ENCODE measurements around the gene TAGLN2. TPM values are rescaled to one million over a fixed set of nuclear protein-coding genes. Genes with fewer than 3 reads are reported as not detected.

Gene TAGLN2
- total RNA-seq, 1 experiment from 2014 or later, result 464 TPM

DNA sequence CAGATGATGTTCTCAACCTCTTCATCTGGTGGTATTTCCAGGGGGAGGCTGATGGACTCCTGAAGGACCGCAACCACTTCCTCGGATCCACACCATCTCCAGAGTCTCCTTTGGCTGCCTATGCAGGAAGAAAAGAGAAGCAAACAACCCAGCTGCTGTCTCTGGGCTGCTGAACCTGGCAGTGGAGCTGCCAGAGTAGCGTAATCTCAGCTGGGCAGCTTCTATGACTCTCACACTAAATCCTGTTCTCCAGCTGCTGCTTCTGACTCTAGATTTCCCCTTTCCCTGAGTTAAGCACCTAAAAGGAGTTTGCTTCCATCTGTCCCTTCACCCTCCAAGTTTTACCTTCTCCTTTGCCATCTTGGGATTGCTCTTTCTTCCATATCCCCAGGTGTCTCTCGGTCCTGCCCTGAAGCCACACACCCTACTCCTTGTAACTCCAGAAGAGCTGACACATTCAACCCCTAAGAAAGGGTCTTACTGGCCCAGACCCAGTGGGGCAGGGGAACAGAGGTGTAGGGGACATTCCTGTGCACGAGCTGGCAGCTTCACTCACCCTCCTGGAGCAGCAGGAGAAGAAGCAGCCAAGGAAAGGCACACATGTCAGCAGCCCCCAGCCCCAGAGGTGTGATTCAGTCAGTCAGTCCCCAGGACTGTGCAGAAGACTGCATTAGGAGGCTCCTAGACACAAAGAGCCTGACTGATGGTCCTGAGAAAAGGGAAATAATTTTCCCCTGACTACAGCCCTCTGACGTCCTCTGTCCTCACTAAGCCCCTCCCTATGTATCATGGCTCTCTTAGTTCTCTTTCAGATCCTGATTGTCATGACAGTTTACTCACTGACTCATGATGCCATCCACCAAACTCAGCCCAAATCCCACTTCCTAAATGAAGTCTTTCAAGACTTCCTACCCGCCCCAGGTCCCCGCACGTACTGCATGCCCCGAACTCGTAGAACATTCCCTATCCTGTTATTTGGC is 28.5 kb upstream of the TAGLN2 start, which contains the start of gene SLAMF9:
Gene SLAMF9, minus strand, starts transcription at position 702 of the 980 bp plus-strand sequence. Its CDS starts 100 bp downstream, at position 602.
- peak; percentile 23 for DNase-seq (ENCODE audit: unreplicated experiment)
- Mint-ChIP-seq H3K36me3 (ENCODE audit: insufficient read depth, unreplicated experiment) (no peaks in the 10 kb centered on the region), H3K4me3 (ENCODE audit: unreplicated experiment) (no peak within 1 kb of the TSS), H3K27me3 (ENCODE audit: insufficient read depth, unreplicated experiment) (no peaks in the 10 kb centered on the region), H3K27ac (ENCODE audit: low read depth, unreplicated experiment) (no peak within 1 kb of the TSS), H3K4me1 (ENCODE audit: insufficient read depth, unreplicated experiment) (peaks cover 25% of the 10 kb centered on the region), H3K9me3 (ENCODE audit: unreplicated experiment) (no peaks in the 10 kb centered on the region)
- POLR2A ChIA-PET, result interaction anchor here (2.4 kb wide), 1 partner anchor 9 kb away, joined by 12 read pairs; the partner anchor contains the start of gene IGSF9
- CTCF ChIA-PET, result interaction anchor here (0.5 to 52.4 kb wide), 19 partner anchors 15 to 792 kb away, joined by 3 to 1675 read pairs (median 3); no protein-coding TSS in a partner anchor
- intact Hi-C loops (cut with micrococcal nuclease), result no loop called here
- TF ChIP-seq, protein P1, sequence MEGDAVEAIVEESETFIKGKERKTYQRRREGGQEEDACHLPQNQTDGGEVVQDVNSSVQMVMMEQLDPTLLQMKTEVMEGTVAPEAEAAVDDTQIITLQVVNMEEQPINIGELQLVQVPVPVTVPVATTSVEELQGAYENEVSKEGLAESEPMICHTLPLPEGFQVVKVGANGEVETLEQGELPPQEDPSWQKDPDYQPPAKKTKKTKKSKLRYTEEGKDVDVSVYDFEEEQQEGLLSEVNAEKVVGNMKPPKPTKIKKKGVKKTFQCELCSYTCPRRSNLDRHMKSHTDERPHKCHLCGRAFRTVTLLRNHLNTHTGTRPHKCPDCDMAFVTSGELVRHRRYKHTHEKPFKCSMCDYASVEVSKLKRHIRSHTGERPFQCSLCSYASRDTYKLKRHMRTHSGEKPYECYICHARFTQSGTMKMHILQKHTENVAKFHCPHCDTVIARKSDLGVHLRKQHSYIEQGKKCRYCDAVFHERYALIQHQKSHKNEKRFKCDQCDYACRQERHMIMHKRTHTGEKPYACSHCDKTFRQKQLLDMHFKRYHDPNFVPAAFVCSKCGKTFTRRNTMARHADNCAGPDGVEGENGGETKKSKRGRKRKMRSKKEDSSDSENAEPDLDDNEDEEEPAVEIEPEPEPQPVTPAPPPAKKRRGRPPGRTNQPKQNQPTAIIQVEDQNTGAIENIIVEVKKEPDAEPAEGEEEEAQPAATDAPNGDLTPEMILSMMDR (IDR thresholded peaks at IDR 0.05; ENCODE audit: unreplicated experiment), result no peak
- no TSS peak for BruUV-seq (replicated peaks)

DNA sequence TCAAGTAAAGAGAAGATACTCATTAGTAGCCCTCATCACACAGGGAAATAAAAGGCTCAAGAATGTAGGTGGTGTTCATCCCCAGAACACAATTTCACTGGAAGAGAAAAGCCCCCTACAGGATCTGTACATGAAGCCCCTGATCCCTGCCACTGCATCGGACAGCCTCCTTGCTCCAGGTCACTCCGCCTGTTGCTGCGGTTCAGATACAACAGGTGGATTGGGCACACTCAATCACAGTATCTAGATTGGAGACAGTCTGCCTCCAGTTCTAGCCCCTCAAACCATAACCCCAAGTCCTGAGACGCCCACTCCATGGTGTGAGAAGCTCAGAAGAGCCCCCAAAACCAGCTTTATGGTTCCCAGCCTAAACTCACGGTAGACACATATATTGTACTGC is 27.6 kb upstream of the TAGLN2 start:
- H3K27me3 Mint-ChIP-seq (ENCODE audit: insufficient read depth, unreplicated experiment), result no peaks in the 10 kb centered on the region
- ChIA-PET CTCF (interaction anchor here (0.6 to 52.4 kb wide), 11 partner anchors 14 to 783 kb away, joined by 3 to 1675 read pairs (median 4); no protein-coding TSS in a partner anchor), POLR2A (interaction anchor here (0.8 to 0.9 kb wide), 2 partner anchors 14 to 51 kb away, joined by 3 to 5 read pairs; no protein-coding TSS in a partner anchor)
- no peak overlapping the region for H3K4me3 Mint-ChIP-seq (ENCODE audit: unreplicated experiment)
- H3K9me3 Mint-ChIP-seq (ENCODE audit: unreplicated experiment), result no peaks in the 10 kb centered on the region
- intact Hi-C loops (cut with micrococcal nuclease), result no loop called here
- no peak overlapping the region for H3K27ac Mint-ChIP-seq (ENCODE audit: low read depth, unreplicated experiment)
- peaks cover 34% of the 10 kb centered on the region for H3K4me1 Mint-ChIP-seq (ENCODE audit: insufficient read depth, unreplicated experiment)
- BruUV-seq (replicated peaks), result no TSS peak
- TF ChIP-seq, protein P1 (IDR thresholded peaks at IDR 0.05; ENCODE audit: unreplicated experiment), result no peak
- H3K36me3 Mint-ChIP-seq (ENCODE audit: insufficient read depth, unreplicated experiment), result no peaks in the 10 kb centered on the region
- no peak for DNase-seq (ENCODE audit: unreplicated experiment)

DNA sequence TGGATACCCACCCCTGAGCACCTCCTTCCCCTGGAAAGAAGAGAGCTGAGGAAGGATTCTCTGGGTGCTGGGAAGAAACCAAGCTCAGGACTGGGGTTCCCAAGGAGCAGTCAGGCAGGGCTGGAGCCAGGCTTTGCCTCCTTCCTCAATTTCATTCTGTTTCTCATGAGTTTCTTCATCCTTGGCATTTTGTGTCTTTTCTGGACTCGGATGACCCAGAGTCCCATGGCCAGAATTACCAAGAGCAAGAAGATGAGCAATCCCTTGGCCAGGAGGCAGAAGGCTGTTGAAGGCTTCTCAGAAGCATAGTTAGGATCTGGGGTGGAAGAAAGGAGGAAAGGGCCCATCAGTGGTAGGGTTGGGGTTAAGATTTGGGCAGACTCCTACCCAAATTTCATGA is 26.2 kb upstream of the TAGLN2 start:
- Mint-ChIP-seq H3K4me1 (ENCODE audit: insufficient read depth, unreplicated experiment) (peaks cover 36% of the 10 kb centered on the region), H3K9me3 (ENCODE audit: unreplicated experiment) (no peaks in the 10 kb centered on the region), H3K27ac (ENCODE audit: low read depth, unreplicated experiment) (no peak overlapping the region), H3K27me3 (ENCODE audit: insufficient read depth, unreplicated experiment) (no peaks in the 10 kb centered on the region), H3K36me3 (ENCODE audit: insufficient read depth, unreplicated experiment) (no peaks in the 10 kb centered on the region), H3K4me3 (ENCODE audit: unreplicated experiment) (no peak overlapping the region)
- ChIA-PET CTCF (interaction anchor here (1.2 to 52.4 kb wide), 6 partner anchors 9 to 152 kb away, joined by 3 to 1675 read pairs (median 6); no protein-coding TSS in a partner anchor), POLR2A (no interaction called here)
- DNase-seq (ENCODE audit: unreplicated experiment), result no peak
- no TSS peak for BruUV-seq (replicated peaks)
- intact Hi-C loops (cut with micrococcal nuclease), result no loop called here
- TF ChIP-seq, protein P1 (IDR thresholded peaks at IDR 0.05; ENCODE audit: unreplicated experiment), result no peak

DNA sequence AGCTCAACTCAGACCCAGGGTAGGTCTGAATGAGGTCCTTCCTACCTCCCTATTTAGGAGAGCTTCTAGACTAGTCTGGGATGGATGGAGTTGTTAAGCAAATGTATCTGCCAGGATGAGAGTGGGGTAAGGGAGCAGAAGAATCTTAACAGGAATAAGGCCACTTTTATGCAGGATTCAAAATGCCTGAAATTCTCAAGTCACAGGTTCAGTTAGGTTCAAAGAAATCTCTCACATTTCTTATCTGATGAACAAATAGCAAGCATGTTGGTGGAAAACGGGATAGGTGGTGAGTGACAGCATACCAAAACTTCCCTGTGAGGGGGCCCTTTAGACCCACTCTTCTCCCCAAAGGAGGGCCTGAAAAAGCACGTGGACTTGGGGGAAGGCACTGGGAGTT is 25.7 kb upstream of the TAGLN2 start:
- TF ChIP-seq, protein P1 (IDR thresholded peaks at IDR 0.05; ENCODE audit: unreplicated experiment), result no peak
- peaks cover 39% of the 10 kb centered on the region for H3K4me1 Mint-ChIP-seq (ENCODE audit: insufficient read depth, unreplicated experiment)
- CTCF ChIA-PET, result interaction anchor here (1.2 to 52.4 kb wide), 5 partner anchors 8 to 152 kb away, joined by 3 to 1675 read pairs (median 7); no protein-coding TSS in a partner anchor
- H3K9me3 Mint-ChIP-seq (ENCODE audit: unreplicated experiment), result no peaks in the 10 kb centered on the region
- H3K27me3 Mint-ChIP-seq (ENCODE audit: insufficient read depth, unreplicated experiment), result no peaks in the 10 kb centered on the region
- DNase-seq (ENCODE audit: unreplicated experiment), result no peak
- intact Hi-C loops (cut with micrococcal nuclease), result no loop called here
- H3K36me3 Mint-ChIP-seq (ENCODE audit: insufficient read depth, unreplicated experiment), result no peaks in the 10 kb centered on the region
- POLR2A ChIA-PET, result no interaction called here
- H3K27ac Mint-ChIP-seq (ENCODE audit: low read depth, unreplicated experiment), result no peak overlapping the region
- no TSS peak for BruUV-seq (replicated peaks)
- H3K4me3 Mint-ChIP-seq (ENCODE audit: unreplicated experiment), result no peak overlapping the region
